ENCODE measurements around the gene PDLIM5. TPM values are rescaled to one million over a fixed set of nuclear protein-coding genes. Genes with fewer than 3 reads are reported as not detected.

The PDLIM5 gene
- total and polyA plus RNA-seq, 4 donors = 20.4 to 93.4 (median 59.8) TPM

DNA sequence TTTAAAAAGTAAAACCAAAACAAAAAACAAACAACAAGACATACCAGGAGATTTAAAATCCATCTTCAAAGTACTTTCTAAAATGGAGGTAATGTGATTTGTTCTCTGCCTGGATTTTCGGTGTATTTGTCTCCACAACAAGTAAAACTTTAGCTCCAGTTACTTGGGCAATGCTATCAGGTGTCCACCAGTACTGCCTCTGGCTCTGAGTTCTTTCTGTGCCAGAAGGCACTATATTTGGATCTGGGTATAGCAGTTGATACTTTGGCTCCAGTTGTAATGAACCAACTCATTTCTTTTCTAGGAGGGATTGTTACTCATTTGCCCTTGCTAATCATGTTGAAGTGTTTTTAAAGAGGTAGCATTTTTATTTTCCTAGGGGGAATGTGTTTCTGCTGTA is 9.5 kb upstream of the PDLIM5 start:
- no peak for DNase-seq
- WGBS, 2 donors = 89 to 92% methylated on average over 1 of the region's 1 CpG
- no peak for ATAC-seq (ENCODE audit: insufficient read depth, low FRiP score)

DNA sequence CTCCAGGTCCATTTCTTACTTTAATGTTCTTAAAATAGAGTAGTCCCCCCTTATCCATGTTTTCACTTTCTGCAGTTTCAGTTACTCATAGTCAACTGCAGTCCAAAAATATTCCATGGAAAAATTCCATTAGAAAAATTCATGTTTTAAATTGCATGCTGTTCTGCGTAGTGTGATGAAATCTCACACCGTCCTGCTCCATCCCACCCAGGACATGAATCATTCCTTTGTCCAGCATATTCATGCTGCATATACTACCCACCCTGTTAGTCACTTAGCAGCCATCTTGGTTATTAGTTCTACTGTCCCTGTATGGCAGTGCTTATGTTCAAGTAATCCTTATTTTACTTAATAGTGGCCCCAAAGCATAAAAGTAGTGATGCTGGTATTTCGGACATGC is 5.4 kb upstream of the PDLIM5 start:
- H3K27me3 ChIP-seq (ENCODE audit: control insufficient read depth in 3 of 3, insufficient read depth in 3 of 3, low read length in 2 of 3) = peaks cover 0 to 2% (median 0%) of the 10 kb centered on the region in 3 donors
- ATAC-seq (ENCODE audit: insufficient read depth, low FRiP score) (no peak), DNase-seq (no peak)
- H3K36me3 ChIP-seq (ENCODE audit: control insufficient read depth in 4 of 4, insufficient read depth in 4 of 4, low read length in 4 of 4) = no peaks in the 10 kb centered on the region
- H3K4me3 ChIP-seq = no peak overlapping the region
- H3K9ac ChIP-seq (ENCODE audit: insufficient read depth in 1 of 2, low read length in 2 of 2) = no peak overlapping the region
- 79 to 89% methylated on average over 3 of the region's 3 CpGs for WGBS, 2 donors
- no peaks in the 10 kb centered on the region for H3K9me3 ChIP-seq (ENCODE audit: control insufficient read depth in 4 of 4, insufficient read depth in 3 of 4, low read length in 3 of 4)
- TF ChIP-seq, protein P1, sequence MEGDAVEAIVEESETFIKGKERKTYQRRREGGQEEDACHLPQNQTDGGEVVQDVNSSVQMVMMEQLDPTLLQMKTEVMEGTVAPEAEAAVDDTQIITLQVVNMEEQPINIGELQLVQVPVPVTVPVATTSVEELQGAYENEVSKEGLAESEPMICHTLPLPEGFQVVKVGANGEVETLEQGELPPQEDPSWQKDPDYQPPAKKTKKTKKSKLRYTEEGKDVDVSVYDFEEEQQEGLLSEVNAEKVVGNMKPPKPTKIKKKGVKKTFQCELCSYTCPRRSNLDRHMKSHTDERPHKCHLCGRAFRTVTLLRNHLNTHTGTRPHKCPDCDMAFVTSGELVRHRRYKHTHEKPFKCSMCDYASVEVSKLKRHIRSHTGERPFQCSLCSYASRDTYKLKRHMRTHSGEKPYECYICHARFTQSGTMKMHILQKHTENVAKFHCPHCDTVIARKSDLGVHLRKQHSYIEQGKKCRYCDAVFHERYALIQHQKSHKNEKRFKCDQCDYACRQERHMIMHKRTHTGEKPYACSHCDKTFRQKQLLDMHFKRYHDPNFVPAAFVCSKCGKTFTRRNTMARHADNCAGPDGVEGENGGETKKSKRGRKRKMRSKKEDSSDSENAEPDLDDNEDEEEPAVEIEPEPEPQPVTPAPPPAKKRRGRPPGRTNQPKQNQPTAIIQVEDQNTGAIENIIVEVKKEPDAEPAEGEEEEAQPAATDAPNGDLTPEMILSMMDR (IDR thresholded peaks at IDR 0.05; ENCODE audit: control extremely low read depth, extremely low read depth) = no peak
- H3K4me1 ChIP-seq (ENCODE audit: control insufficient read depth in 5 of 5, insufficient read depth in 5 of 5, low read length in 5 of 5) = peaks cover 0 to 10% (median 5%) of the 10 kb centered on the region in 5 donors
- H3K27ac ChIP-seq (ENCODE audit: low read depth in 1 of 2, low read length in 1 of 2) = peak overlapping the region in 1 of 2 donors; percentile 45

More for the DNA sequence above, 9.5 kb upstream of the PDLIM5 start:
- H3K4me3 ChIP-seq = no peak overlapping the region
- peak overlapping the region in 1 of 2 donors; percentile 16 for H3K27ac ChIP-seq (ENCODE audit: low read depth in 1 of 2, low read length in 1 of 2)
- no peaks in the 10 kb centered on the region for H3K36me3 ChIP-seq (ENCODE audit: control insufficient read depth in 4 of 4, insufficient read depth in 4 of 4, low read length in 4 of 4)
- no peaks in the 10 kb centered on the region for H3K27me3 ChIP-seq (ENCODE audit: control insufficient read depth in 3 of 3, insufficient read depth in 3 of 3, low read length in 2 of 3)
- no peak overlapping the region for H3K9ac ChIP-seq (ENCODE audit: insufficient read depth in 1 of 2, low read length in 2 of 2)
- H3K4me1 ChIP-seq (ENCODE audit: control insufficient read depth in 5 of 5, insufficient read depth in 5 of 5, low read length in 5 of 5) = peaks cover 0 to 5% (median 0%) of the 10 kb centered on the region in 5 donors
- TF ChIP-seq, protein P1 (IDR thresholded peaks at IDR 0.05; ENCODE audit: control extremely low read depth, extremely low read depth) = no peak
- no peaks in the 10 kb centered on the region for H3K9me3 ChIP-seq (ENCODE audit: control insufficient read depth in 4 of 4, insufficient read depth in 3 of 4, low read length in 3 of 4)

DNA sequence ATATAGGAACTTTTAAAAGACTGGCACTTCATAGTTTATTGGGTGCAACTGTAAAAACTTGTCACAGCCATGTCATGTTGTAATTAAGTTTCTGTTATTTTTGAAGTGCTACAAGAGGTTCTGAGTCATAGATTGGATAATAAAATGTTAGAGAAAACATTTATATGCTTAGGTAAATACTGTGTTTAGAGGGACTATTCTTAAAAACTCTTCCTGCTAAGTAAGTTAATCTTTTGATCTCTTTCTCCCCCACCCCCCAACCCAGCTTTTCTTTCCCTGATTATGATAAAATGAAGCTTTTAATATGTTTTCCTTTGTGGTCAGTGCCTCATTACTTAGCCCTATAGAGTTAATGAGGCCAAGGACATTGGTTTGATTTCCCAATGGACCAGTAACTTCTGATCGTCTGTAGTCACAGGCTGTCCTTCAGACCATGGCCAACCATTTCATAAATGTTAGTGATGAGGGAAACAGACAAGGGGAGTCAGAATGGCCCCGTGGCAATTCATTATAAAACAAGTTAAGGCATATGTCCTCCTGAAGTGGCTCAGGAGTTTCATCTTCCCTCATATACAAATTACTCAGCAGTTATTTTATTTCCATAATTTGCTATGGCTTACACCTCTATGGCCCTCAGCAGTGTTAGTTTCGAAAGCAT is 3.9 kb upstream of the PDLIM5 start:
- Histone ChIP-seq H3K9me3 (ENCODE audit: control insufficient read depth in 4 of 4, insufficient read depth in 3 of 4, low read length in 3 of 4) (no peaks in the 10 kb centered on the region), H3K4me3 (no peak overlapping the region), H3K27me3 (ENCODE audit: control insufficient read depth in 3 of 3, insufficient read depth in 3 of 3, low read length in 2 of 3) (peaks cover 0 to 2% (median 0%) of the 10 kb centered on the region in 3 donors), H3K9ac (ENCODE audit: insufficient read depth in 1 of 2, low read length in 2 of 2) (no peak overlapping the region), H3K4me1 (ENCODE audit: control insufficient read depth in 5 of 5, insufficient read depth in 5 of 5, low read length in 5 of 5) (peaks cover 0 to 10% (median 5%) of the 10 kb centered on the region in 5 donors), H3K36me3 (ENCODE audit: control insufficient read depth in 4 of 4, insufficient read depth in 4 of 4, low read length in 4 of 4) (no peaks in the 10 kb centered on the region), H3K27ac (ENCODE audit: low read depth in 1 of 2, low read length in 1 of 2) (peak overlapping the region in 1 of 2 donors; percentile 1)
- WGBS, 2 donors = 84 to 93% methylated on average over 3 of the region's 3 CpGs
- ATAC-seq (ENCODE audit: insufficient read depth, low FRiP score) (no peak), DNase-seq (no peak)
- TF ChIP-seq, protein P1 (IDR thresholded peaks at IDR 0.05; ENCODE audit: control extremely low read depth, extremely low read depth) = no peak

Data from lung (tissue), 12 donors.